NCI-H345 treated with DMSO at 0.1 percent for 48 hours (cell line): Measurements from ENCODE around the gene FGD6.
"Not testable (repeated sequence)": the region's sequence is repeated elsewhere in the genome, so short reads cannot be mapped to it uniquely, and the experiment has no call there.

Experiments used
- DNase-seq: peaks from one replicate; lab custom pipeline; 2025; ENCODE audit not compliant: unreplicated experiment; lab: John Stamatoyannopoulos, UW

Gene FGD6

DNA sequence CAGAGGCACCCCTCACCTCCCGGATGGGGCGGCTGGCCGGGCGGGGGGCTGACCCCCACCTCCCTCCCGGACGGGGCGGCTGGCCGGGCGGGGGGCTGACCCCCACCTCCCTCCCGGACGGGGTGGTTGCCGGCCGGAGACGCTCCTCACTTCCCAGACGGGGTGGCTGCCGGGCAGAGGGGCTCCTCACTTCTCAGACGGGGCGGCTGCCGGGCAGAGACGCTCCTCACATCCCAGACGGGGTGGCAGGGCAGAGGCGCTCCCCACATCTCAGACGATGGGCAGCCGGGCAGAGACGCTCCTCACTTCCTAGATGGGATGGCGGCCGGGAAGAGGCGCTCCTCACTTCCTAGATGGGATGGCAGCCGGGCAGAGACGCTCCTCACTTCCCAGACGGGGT lies 18.4 kb upstream of the FGD6 start:
- not testable (repeated sequence) for DNase-seq

- DNase-seq: not testable (repeated sequence)
These were observed 16.9 kb upstream of the FGD6 start for GRCh38 chr12:95234187-95234586.

- no peak for DNase-seq
These were observed 13.9 kb upstream of the FGD6 start for GRCh38 chr12:95231190-95231589.

DNA sequence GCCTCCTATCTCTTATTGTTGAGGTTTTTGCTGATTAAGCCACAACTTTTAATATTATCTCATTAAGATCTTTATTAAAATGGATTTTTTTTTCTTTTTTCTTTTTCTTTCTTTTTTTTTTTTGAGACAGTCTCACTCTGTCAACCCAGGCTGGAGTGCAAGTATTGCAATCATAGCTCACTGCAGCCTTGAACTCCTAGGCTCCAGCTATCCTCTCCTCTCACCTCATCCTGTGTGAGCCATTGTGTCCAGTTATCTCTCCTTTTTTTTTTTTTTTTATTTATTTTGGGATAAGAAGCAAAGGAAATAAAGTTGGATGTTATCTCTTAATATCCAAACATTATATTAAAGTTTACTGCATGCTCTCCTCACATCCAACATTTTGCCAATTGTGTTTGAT lies 13.0 kb upstream of the FGD6 start:
- no peak for DNase-seq

GRCh38 chr12:95229636-95230035 lies 12.4 kb upstream of the FGD6 start:
- no peak for DNase-seq

DNA sequence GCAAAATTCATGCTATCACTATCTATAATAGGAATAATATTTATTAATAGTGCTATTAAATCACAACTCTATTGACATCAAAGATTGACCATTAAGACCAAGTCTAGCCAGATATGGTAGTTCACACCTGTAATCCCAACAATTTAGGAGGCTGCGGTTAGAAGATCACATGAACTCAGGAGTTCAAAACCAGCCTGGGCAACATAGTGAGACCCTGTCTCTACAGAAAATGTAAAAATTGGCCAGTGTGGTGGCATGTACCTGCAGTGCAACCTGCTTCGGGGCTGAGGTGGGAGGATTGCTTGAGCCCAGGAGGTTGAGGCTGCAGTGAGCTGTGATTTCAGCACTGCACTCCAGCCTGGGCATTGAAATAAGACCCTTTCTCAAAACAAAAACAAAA lies 11.3 kb upstream of the FGD6 start:
- no peak for DNase-seq

GRCh38 chr12:95227818-95228356 lies 10.6 kb upstream of the FGD6 start:
- no peak for DNase-seq

GRCh38 chr12:95225645-95226212 lies 8.5 kb upstream of the FGD6 start:
- DNase-seq: no peak

DNA sequence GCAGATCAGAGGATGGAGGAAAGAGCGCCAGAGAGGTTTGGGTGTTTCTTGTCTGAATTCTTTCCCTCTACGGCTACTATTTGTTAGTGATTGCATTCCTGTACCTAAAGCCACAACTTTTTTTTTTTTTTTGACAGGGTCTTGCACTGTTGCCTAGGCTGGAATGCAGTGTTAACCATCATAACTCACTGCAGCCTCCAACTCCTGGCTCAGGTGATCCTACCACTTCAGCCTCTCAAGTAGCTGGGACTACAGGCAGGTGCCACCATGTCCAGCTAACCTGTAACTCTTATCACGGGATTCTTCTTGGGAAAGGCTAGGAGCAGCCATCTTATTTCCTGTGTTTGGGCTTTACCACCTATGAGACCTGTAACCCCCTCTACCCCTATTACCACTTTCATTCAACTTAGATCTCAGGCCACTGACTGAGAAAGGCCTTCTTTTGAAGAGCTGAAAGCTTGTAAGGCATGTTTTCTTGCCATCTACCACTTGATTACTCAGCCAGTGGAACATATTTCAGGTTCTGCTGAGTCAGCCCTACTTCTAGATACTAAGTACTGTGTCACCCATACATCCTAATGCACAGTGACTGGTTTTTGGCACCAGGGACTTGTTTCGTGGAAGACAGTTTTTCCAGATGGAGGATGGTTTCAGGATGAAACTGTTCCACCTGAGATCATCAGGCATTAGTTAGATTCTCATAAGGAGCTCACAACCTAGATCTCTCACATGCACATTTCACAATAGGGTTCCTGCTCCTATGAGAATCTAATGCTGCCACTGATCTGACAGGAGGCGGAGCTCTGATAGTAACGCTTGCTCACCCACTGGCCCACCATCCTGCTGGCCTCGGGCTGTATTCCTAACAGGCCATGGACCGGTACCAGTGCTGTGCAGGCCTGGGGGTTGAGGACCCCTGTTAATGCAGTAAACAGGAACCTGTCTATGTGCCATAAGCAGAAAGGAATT lies 7.2 kb upstream of the FGD6 start:
- no peak for DNase-seq

GRCh38 chr12:95220726-95221125 lies 3.5 kb upstream of the FGD6 start:
- DNase-seq: no peak

GRCh38 chr12:95220190-95220589 lies 2.9 kb upstream of the FGD6 start:
- DNase-seq: no peak

DNA sequence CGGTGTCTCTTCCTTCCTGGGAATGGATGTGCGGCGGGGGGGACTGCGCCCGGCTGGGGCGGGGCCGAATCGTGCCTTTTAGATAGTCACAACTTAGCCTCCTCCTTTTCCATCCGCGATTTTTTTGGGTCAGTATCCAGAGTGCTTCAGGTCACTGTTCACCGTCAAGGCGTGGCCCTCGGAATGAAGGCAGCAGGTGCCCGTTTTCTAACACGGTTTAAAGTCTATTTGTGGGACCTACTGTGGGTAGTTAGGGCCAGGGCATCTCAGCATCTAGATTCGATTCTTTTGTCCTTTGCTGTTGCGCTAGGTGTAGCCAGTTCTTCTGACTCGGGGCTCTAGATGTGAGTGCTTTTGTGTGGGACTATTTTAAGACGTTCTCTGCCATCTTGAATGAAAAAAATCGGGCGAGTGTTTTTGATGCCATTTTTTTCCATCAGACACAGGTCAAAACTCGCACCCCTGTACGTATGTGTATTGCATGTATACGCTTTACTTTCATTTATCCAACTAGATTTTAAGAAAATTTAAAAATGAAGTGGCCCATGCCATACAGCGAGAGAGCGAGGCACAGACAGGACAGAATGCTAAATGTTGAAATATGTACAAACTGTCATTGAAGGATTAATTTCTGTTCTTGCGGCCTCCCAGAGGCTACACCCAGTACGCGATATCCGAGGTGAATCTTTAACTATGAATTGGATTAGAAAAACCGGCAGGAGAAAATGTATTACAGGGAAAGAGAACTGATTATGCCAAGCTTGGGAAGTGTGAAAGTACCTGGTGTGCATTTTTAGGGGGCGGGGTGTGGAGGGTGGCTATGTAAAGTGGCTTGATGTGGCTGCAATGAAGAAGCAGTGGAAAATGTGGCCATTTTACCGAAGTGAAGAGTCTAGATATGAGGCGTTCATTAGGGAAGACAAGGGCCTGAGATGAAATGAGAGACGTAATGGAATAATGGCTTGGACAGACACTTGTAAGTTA lies 1.2 kb upstream of the FGD6 start:
- peak; percentile 74 for DNase-seq

GRCh38 chr12:95216711-95217376 lies 423 bp downstream of the FGD6 start:
- DNase-seq: peak; percentile 65

DNA sequence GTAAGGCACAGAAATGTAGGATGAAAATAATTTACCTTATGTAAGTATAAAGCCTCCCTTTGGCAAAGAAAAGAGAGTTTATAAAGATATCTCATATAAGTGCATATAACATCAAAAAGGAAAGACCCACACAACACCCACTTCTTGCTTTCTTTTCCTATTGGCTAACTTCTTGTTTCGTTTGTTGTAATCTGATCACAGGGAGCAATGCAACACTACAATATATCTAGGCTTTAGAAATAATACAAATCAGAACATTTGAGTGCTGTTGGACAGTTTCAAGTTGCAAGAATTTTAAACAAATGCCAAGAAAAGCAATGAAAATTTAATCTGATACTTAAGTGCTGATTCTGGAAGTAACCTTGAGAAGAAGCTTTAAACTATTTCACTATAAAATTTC lies 1.3 kb downstream of the FGD6 start:
- DNase-seq: no peak

DNA sequence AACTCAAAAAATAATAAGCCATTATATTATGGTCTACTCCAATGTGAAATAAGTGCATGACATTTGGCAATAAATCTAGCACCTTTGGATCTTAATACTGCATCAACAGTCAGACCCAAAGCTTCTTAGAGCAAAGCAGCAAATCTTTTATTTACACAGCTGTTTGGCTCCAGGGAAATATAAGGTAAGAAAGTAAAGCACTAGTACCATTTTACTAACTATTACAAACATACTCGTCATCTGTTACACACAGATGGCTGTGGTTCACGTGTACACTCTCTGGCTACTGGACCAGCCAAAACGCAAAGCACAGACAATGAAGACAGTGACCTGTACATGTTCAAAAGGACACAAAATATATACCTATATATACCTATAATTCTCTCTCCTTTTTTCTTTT lies 2.8 kb downstream of the FGD6 start:
- no peak for DNase-seq

DNA sequence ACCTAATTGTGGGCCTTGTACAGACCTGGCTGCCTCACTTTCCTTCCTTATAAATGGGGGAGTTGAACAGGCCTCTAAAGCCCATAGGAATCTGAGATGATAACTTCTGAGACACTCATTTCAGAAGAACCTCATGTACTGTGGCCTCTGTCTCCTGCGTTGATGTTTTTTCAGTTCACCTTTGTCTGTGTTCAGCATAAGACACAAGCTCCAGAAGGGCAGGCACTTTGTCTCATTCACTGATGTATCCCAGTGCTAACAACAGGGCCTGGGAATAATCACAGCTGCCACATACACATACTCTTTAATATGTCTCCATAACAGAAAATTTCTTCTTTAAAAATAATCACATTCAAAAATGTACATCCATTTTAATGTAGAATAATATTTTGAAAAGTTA lies 3.3 kb downstream of the FGD6 start:
- no peak for DNase-seq

GRCh38 chr12:95213119-95213518 lies 4.1 kb downstream of the FGD6 start:
- no peak for DNase-seq

- no peak for DNase-seq
These were observed 4.7 kb downstream of the FGD6 start for GRCh38 chr12:95212586-95212985.

DNA sequence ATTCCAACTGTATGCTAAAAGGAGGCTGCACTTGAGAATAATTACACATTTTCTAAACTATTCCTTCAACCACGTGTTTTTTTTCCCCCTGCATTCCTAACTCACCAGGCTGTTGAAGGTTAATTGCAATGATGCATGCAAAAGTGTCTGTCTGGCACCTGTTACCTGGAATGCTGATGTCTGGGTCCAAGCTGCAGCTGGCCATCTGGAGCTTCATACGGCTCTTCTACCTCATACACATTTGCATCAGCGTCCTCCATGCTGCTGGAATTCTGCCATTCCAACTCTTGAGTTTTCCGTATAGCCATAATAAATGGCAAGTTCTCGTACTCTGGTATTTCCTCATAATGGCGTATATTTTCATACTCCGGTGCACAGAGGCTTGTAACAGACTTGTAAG lies 8.6 kb downstream of the FGD6 start:
- peak; percentile 16 for DNase-seq

DNA sequence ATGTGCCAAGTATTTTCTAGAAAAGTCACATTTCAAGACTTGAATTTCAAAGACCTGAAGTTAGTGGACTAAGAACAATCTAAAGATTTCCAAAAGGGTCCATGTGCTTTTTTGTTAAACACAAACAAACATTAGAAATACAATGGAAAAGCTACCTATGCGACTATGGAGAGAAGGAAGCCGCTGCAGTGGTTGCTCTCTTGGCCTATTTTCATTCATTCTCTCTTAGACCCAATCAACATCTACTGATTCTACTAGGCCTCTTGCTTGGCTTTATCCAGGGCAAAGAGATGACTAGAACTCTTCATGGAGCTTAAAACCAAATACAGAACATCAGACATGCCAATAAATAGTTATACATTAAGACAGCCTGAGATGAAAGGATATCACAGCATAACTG lies 9.9 kb downstream of the FGD6 start:
- DNase-seq: no peak

- no peak for DNase-seq
These were observed 10.4 kb downstream of the FGD6 start for GRCh38 chr12:95206916-95207315.
